Measurements from ENCODE around the gene ITGB2.

Gene ITGB2

DNA sequence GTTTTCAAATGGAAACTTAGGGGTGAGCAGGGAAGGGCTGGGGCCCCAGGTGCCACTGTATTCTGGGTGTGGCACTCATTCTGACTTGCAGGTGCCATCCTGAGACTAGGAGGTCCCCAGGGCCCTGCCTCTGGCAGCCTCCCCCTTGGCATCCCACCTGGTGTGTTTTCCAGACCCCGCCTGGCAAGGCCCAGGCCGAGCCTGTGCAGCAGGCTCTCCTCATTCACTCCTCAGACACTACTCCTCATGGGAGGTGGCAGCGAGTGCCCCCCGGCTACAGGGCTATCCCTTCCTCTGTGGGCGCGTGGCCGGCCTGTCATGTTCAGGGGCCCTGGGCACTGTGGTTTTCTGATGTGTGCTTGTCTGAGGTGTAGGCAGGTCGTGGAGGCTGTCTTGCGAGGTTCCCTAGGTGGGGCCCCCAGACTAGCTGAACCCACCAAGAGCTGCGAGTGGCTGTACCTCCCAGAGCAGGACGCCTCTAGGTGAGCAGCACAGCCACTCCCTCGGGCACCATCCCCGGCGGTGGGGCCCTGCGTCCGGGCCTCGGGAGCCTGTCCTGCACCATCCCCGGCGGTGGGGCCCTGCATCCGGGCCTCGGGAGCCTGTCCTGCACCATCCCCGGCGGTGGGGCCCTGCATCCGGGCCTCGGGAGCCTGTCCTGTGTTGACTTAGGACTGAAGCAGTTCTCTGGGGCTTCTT, 32.4 kb upstream of the ITGB2 start:
- no peak overlapping the region for H3K4me3 ChIP-seq (IDR thresholded peaks at IDR 0.05; ENCODE audit: insufficient read depth, low read depth, low read length)
- H3K4me1 ChIP-seq (ENCODE audit: low read depth, poor library complexity, severe bottlenecking), result peaks cover 59% of the 10 kb centered on the region
- H3K4me2 ChIP-seq, result peak overlapping the region; percentile 92
- H3K79me2 ChIP-seq (ENCODE audit: insufficient read depth, low read depth), result peaks cover 68% of the 10 kb centered on the region
- H3K36me3 ChIP-seq (ENCODE audit: insufficient read depth), result peaks cover 3% of the 10 kb centered on the region; the same call in 1 of the 2 replicates
- H3K27ac ChIP-seq, result peak overlapping the region; percentile 78
- H2AFZ ChIP-seq (ENCODE audit: low read depth), result no peak overlapping the region
- no peaks in the 10 kb centered on the region for H3K27me3 ChIP-seq (ENCODE audit: insufficient read depth, low read depth)
- TF ChIP-seq, protein P1, sequence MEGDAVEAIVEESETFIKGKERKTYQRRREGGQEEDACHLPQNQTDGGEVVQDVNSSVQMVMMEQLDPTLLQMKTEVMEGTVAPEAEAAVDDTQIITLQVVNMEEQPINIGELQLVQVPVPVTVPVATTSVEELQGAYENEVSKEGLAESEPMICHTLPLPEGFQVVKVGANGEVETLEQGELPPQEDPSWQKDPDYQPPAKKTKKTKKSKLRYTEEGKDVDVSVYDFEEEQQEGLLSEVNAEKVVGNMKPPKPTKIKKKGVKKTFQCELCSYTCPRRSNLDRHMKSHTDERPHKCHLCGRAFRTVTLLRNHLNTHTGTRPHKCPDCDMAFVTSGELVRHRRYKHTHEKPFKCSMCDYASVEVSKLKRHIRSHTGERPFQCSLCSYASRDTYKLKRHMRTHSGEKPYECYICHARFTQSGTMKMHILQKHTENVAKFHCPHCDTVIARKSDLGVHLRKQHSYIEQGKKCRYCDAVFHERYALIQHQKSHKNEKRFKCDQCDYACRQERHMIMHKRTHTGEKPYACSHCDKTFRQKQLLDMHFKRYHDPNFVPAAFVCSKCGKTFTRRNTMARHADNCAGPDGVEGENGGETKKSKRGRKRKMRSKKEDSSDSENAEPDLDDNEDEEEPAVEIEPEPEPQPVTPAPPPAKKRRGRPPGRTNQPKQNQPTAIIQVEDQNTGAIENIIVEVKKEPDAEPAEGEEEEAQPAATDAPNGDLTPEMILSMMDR (conservative IDR thresholded peaks at IDR 0.05; ENCODE audit: low read depth, low read length), result no peak
- H3K9ac ChIP-seq, result peak overlapping the region; percentile 25
- no peaks in the 10 kb centered on the region for H4K20me1 ChIP-seq (ENCODE audit: insufficient read depth)

- Histone ChIP-seq H3K79me2 (ENCODE audit: insufficient read depth, low read depth) (peaks cover 72% of the 10 kb centered on the region), H3K27me3 (ENCODE audit: insufficient read depth, low read depth) (no peaks in the 10 kb centered on the region), H3K4me1 (ENCODE audit: low read depth, poor library complexity, severe bottlenecking) (peaks cover 59% of the 10 kb centered on the region), H3K4me3 (IDR thresholded peaks at IDR 0.05; ENCODE audit: insufficient read depth, low read depth, low read length) (no peak overlapping the region), H3K9ac (peak overlapping the region; percentile 46), H3K4me2 (peak overlapping the region; percentile 92), H3K27ac (peak overlapping the region; percentile 78), H2AFZ (ENCODE audit: low read depth) (no peak overlapping the region), H3K36me3 (ENCODE audit: insufficient read depth) (peaks cover 3% of the 10 kb centered on the region; the same call in 1 of the 2 replicates), H4K20me1 (ENCODE audit: insufficient read depth) (0 out of 2 replicates have a peak, but pooled peaks cover under 1% of the 10 kb centered on the region)
- TF ChIP-seq, protein P1 (conservative IDR thresholded peaks at IDR 0.05; ENCODE audit: low read depth, low read length), result no peak
These were observed 31.6 kb upstream of the ITGB2 start for GRCh38 chr21:44952116-44952928.

- no peaks in the 10 kb centered on the region for H3K27me3 ChIP-seq (ENCODE audit: insufficient read depth, low read depth)
- H3K27ac ChIP-seq, result peak overlapping the region; percentile 78
- H3K79me2 ChIP-seq (ENCODE audit: insufficient read depth, low read depth), result peaks cover 71% of the 10 kb centered on the region
- TF ChIP-seq, protein P1 (conservative IDR thresholded peaks at IDR 0.05; ENCODE audit: low read depth, low read length), result no peak
- H3K36me3 ChIP-seq (ENCODE audit: insufficient read depth), result peaks cover 3% of the 10 kb centered on the region; the same call in 1 of the 2 replicates
- H3K4me3 ChIP-seq (IDR thresholded peaks at IDR 0.05; ENCODE audit: insufficient read depth, low read depth, low read length), result no peak overlapping the region
- no peak overlapping the region; the same call in 1 of the 2 replicates for H3K9ac ChIP-seq
- H4K20me1 ChIP-seq (ENCODE audit: insufficient read depth), result 0 out of 2 replicates have a peak, but pooled peaks cover 3% of the 10 kb centered on the region
- no peak overlapping the region for H2AFZ ChIP-seq (ENCODE audit: low read depth)
- H3K4me1 ChIP-seq (ENCODE audit: low read depth, poor library complexity, severe bottlenecking), result peaks cover 59% of the 10 kb centered on the region
- peak overlapping the region; percentile 64; the same call in 1 of the 2 replicates for H3K4me2 ChIP-seq
These were observed 30.7 kb upstream of the ITGB2 start for GRCh38 chr21:44951186-44951915.

DNA sequence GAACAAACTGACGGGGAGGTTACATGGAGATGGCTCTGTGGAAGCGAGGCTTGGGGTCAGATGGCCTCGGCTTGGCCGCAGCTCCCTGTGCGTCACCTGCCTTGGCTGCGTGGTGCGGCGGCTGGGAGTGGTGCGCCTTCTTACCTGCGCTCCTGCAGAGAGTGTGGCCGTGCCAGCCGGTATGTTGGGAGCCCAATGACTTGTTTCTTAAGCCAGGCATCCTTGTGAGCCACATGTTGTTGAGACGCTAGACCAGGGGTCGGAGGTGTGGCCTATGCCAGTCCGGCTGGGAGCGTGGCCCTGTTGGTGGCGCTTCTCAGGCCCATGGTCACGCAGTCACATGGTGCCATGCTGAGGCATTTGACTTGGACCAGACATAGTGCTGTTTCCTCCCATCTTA, 29.7 kb upstream of the ITGB2 start:
- Histone ChIP-seq H2AFZ (ENCODE audit: low read depth) (no peak overlapping the region), H3K27ac (peak overlapping the region; percentile 15), H4K20me1 (ENCODE audit: insufficient read depth) (0 out of 2 replicates have a peak, but pooled peaks cover 3% of the 10 kb centered on the region), H3K9ac (no peak overlapping the region), H3K4me2 (peak overlapping the region; percentile 9), H3K27me3 (ENCODE audit: insufficient read depth, low read depth) (no peaks in the 10 kb centered on the region), H3K4me1 (ENCODE audit: low read depth, poor library complexity, severe bottlenecking) (peaks cover 59% of the 10 kb centered on the region), H3K4me3 (IDR thresholded peaks at IDR 0.05; ENCODE audit: insufficient read depth, low read depth, low read length) (no peak overlapping the region), H3K79me2 (ENCODE audit: insufficient read depth, low read depth) (peaks cover 70% of the 10 kb centered on the region), H3K36me3 (ENCODE audit: insufficient read depth) (peaks cover 3% of the 10 kb centered on the region; the same call in 1 of the 2 replicates)
- TF ChIP-seq, protein P1 (conservative IDR thresholded peaks at IDR 0.05; ENCODE audit: low read depth, low read length), result no peak

Data from KMS-11 (cell line).